Progenitor cell of endocrine pancreas (in vitro differentiated cells): ENCODE data around the gene NUP153. TPM values are rescaled to one million over a fixed set of nuclear protein-coding genes. Genes with fewer than 3 reads are reported as not detected.
"Not testable (repeated sequence)": the region's sequence is repeated elsewhere in the genome, so short reads cannot be mapped to it uniquely, and the experiment has no call there.

Source experiments
- DNase-seq: peaks from one replicate; pipeline ENCODE4 v3.0.0; 2021; ENCODE audit warnings: low spot score; ENCODE audit not compliant: unreplicated experiment
- H3K27ac Mint-ChIP-seq: 2 replicates; pipeline ENCODE4 v1.8.0; 2021; ENCODE audit warnings: mild to moderate bottlenecking, moderate library complexity, mixed read lengths
- H3K27me3 Mint-ChIP-seq: 2 replicates; pipeline ENCODE4 v1.8.0; 2021; ENCODE audit warnings: mixed read lengths
- H3K36me3 Mint-ChIP-seq: 2 replicates; pipeline ENCODE4 v1.8.0; 2022; ENCODE audit warnings: mixed read lengths; ENCODE audit not compliant: insufficient read depth
- H3K4me1 Mint-ChIP-seq: 2 replicates; pipeline ENCODE4 v1.8.0; 2021; ENCODE audit warnings: low read depth, mixed read lengths
- H3K4me3 Mint-ChIP-seq: 2 replicates; pipeline ENCODE4 v1.8.0; 2021; ENCODE audit warnings: low read depth, mild to moderate bottlenecking, moderate library complexity, mixed read lengths
- H3K9me3 Mint-ChIP-seq: 2 replicates; pipeline ENCODE4 v1.8.0; 2021; ENCODE audit warnings: low read depth, mixed read lengths
- CTCF ChIP-seq: fragments of 200-600 bp; sonication (generic); IDR thresholded peaks from one replicate; pipeline ENCODE4 v1.5.0; 2021; ENCODE audit warnings: antibody characterized with exemption, mild to moderate bottlenecking; ENCODE audit not compliant: unreplicated experiment
- total RNA-seq: library from RNA; stranded (reverse); gene quantifications from 2 replicates; pipeline ENCODE4 v1.2.1, GENCODE V29; 2021

NUP153 gene
- total RNA-seq, 1 donor from 2014 or later, result 50.3 TPM

GRCh38 chr6:17593246-17593645 lies 113.5 kb downstream of the NUP153 start:
- H3K9me3 Mint-ChIP-seq, result no peaks in the 10 kb centered on the region

DNA sequence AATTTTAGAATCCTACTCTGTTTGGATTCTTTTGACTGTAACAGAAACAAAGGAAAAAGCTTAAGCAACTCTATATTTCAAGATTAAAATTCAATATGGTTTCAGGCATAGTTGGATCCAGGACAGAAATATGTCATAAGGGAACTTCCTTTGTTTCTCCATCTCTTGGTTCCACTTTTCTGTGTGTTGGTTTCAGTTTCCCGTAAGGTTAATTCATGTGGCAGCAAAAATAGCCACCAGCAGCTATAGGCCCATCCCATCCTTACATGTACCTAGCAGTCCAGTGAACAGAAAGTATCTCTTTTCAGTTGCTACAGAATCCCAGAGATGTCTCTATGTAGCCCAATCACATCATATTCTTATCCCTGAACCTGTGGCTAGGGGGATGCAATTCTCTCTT lies 115.4 kb downstream of the NUP153 start:
- Mint-ChIP-seq H3K4me3 (no peak overlapping the region), H3K36me3 (no peaks in the 10 kb centered on the region), H3K4me1 (no peaks in the 10 kb centered on the region), H3K9me3 (no peaks in the 10 kb centered on the region), H3K27me3 (no peaks in the 10 kb centered on the region), H3K27ac (no peak overlapping the region)
- no peak for TF ChIP-seq CTCF
- no peak for DNase-seq

More at GRCh38 chr6:17593246-17593645, 113.5 kb downstream of the NUP153 start:
- Mint-ChIP-seq H3K27me3 (no peaks in the 10 kb centered on the region), H3K27ac (no peak overlapping the region), H3K36me3 (no peaks in the 10 kb centered on the region), H3K4me1 (no peaks in the 10 kb centered on the region), H3K4me3 (no peak overlapping the region)
- no peak for DNase-seq
- TF ChIP-seq CTCF, result no peak

DNA sequence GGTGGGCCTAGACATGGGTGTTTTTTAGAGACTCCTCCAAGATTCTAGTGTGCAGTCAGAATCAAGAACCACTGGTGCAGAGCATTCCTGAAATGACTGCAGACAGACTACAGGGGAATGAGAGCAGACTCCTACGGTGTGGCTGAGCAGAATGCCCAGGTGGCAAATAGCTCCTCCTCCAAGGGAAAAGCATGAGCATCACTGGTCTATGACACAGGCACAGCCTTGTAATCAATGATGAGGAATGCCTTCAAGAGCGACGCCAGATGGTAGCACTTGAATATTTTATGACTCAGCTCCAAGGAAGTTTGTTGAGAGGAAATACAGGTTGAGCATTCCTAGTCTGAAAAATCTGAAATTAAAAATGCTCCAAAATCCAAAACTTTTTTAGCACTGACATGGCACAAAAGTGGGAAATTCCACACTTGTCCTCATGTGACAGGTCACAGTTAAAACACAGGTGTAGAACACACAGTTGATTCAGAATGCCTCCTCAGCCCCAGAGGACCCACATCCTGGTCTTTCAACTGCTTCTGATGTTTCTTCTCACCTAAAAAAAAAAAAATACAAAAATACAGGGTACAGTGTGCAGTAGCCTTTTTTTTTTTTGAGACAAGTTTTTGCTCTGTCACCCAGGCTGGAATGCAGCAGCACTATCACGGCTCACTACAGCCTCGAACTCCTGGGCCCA lies 117.2 kb downstream of the NUP153 start:
- H3K36me3 Mint-ChIP-seq, result no peaks in the 10 kb centered on the region
- DNase-seq, result no peak
- no peak overlapping the region for H3K4me3 Mint-ChIP-seq
- H3K4me1 Mint-ChIP-seq, result no peaks in the 10 kb centered on the region
- peak overlapping the region; percentile 47 for H3K27ac Mint-ChIP-seq
- no peak for TF ChIP-seq CTCF
- H3K27me3 Mint-ChIP-seq, result no peaks in the 10 kb centered on the region
- no peaks in the 10 kb centered on the region for H3K9me3 Mint-ChIP-seq

DNA sequence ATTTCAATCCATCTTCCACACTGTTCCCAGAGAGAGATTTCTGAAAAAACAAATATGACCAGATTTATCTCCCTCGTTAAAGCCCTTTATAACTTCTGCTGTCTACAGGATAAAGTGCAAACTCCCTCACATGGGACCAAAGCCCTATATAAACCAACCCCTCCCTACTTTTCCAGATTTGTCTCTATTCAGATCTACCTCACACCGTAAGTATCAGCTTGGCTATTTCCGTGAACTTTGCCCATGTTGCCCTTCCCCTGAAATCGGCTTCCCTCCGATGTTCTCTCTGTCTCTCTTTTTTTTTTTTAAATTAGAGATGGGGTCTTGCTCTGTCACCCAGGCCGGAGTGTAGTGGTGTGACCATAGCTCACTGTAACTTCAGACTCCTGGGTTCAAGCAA lies 118.7 kb downstream of the NUP153 start:
- H3K4me3 Mint-ChIP-seq, result no peak overlapping the region
- H3K27ac Mint-ChIP-seq, result no peak overlapping the region
- H3K9me3 Mint-ChIP-seq, result no peaks in the 10 kb centered on the region
- no peaks in the 10 kb centered on the region for H3K27me3 Mint-ChIP-seq
- DNase-seq, result no peak
- no peak for TF ChIP-seq CTCF
- no peaks in the 10 kb centered on the region for H3K4me1 Mint-ChIP-seq
- no peaks in the 10 kb centered on the region for H3K36me3 Mint-ChIP-seq

GRCh38 chr6:17586623-17587022 lies 120.1 kb downstream of the NUP153 start:
- not testable (repeated sequence) for H3K27me3 Mint-ChIP-seq

More at GRCh38 chr6:17586623-17587022, 120.1 kb downstream of the NUP153 start:
- H3K4me3 Mint-ChIP-seq, H3K27ac Mint-ChIP-seq, H3K9me3 Mint-ChIP-seq, DNase-seq, H3K4me1 Mint-ChIP-seq, H3K36me3 Mint-ChIP-seq: not testable (repeated sequence)
